Smooth muscle cell (in vitro differentiated cells): ENCODE data around the gene SIK2. TPM values are rescaled to one million over a fixed set of nuclear protein-coding genes. Genes with fewer than 3 reads are reported as not detected.

ENCODE experiments used
- DNase-seq: peaks from one replicate; lab custom pipeline; 2025; ENCODE audit not compliant: unreplicated experiment; lab: John Stamatoyannopoulos, UW
- H2AFZ ChIP-seq: fragments of 200-600 bp; sonication (generic); 2 replicates; pipeline ENCODE4 v1.6.0; 2016; ENCODE audit warnings: antibody characterized with exemption, low read depth, mild to moderate bottlenecking
- H3F3A ChIP-seq: fragments of 200-600 bp; sonication (generic); 2 replicates; pipeline ENCODE4 v1.6.0; 2017; ENCODE audit warnings: antibody characterized with exemption, low read depth
- H3K27ac ChIP-seq: fragments of 200-600 bp; sonication (generic); 2 replicates; pipeline ENCODE4 v1.5.1; 2016; ENCODE audit warnings: low read depth, mild to moderate bottlenecking
- H3K27me3 ChIP-seq: fragments of 200-600 bp; sonication (generic); 2 replicates; pipeline ENCODE4 v1.6.1; 2016; ENCODE audit warnings: low read depth, mild to moderate bottlenecking
- H3K36me3 ChIP-seq: fragments of 200-600 bp; sonication (generic); 2 replicates; pipeline ENCODE4 v1.5.1; 2016; ENCODE audit warnings: low read depth
- H3K4me1 ChIP-seq: fragments of 200-600 bp; sonication (generic); 2 replicates; pipeline ENCODE4 v1.5.1; 2016; ENCODE audit warnings: low read depth
- H3K4me2 ChIP-seq: fragments of 200-600 bp; sonication (generic); 2 replicates; pipeline ENCODE4 v1.6.0; 2016; ENCODE audit warnings: mild to moderate bottlenecking
- H3K4me3 ChIP-seq: fragments of 200-600 bp; sonication (generic); 2 replicates; pipeline ENCODE4 v1.5.1; 2016; ENCODE audit warnings: mild to moderate bottlenecking
- H3K79me2 ChIP-seq: fragments of 200-600 bp; sonication (generic); 2 replicates; pipeline ENCODE4 v1.6.0; 2016; ENCODE audit warnings: low read depth, mild to moderate bottlenecking
- H3K9ac ChIP-seq: fragments of 200-600 bp; sonication (generic); 2 replicates; pipeline ENCODE4 v1.6.0; 2016; ENCODE audit warnings: low read depth
- H3K9me3 ChIP-seq: fragments of 200-600 bp; sonication (generic); replicated peaks from 2 replicates; pipeline ENCODE4 v1.5.1; 2016; ENCODE audit warnings: low read depth
- H4K20me1 ChIP-seq: fragments of 200-600 bp; sonication (generic); 2 replicates; pipeline ENCODE4 v1.6.0; 2016; ENCODE audit warnings: low read depth
- CTCF ChIP-seq: fragments of 200-600 bp; sonication (generic); IDR thresholded peaks from 2 replicates; pipeline ENCODE4 v1.5.1; 2017; ENCODE audit warnings: borderline replicate concordance, mild to moderate bottlenecking, antibody characterized with exemption; ENCODE audit not compliant: insufficient read depth, poor library complexity, severe bottlenecking
- WGBS: methylation state at CpG from one replicate; pipeline ENCODE4 v1.1.7; 2016; ENCODE audit warnings: low lambda C conversion rate; 5-methylcytosine and 5-hydroxymethylcytosine counted together
- polyA plus RNA-seq: library from polyadenylated mRNA; unstranded; fragments of >200 nt; fragmentation: Nextera tagmentation; extraction: Ambion mirVana; gene quantifications from 2 replicates; pipeline ENCODE4 v1.2.1, GENCODE V29; 2016
- total RNA-seq: library from RNA; depleted of rRNA; stranded (reverse); fragments of >200 nt; gene quantifications from 2 replicates; pipeline ENCODE4 v1.2.3, GENCODE V29; 2014

Gene SIK2
- total and polyA plus RNA-seq, 2 experiments from 2014 or later = 1.9 to 14.1 TPM

DNA sequence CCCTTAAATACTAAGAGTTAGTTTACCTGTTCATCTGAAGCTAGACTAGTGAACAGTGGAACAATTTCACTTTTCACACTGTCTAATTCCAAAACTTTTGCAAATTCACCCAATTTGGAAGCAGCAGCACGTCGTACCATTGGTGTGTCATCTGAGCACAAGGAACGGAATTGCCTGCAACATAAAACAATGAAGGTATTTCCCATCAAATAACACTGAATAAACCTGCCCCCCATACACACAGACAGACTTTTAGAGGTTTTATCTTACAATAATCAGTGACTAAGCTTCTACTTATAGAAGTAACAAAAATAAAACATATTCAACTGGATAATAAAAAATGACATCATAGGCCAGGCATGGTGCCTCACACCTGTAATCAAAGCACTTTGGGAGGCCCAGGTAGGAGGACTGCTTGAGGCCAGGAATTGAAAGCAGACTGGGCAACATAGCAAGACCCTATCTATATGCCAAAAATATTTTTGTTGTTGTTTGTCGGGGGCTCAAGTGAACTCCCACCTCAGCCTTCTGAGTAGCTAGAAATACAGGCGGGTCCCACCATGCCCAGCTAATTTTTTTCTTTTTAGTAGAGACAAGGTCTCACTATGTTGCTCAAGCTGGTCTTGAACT, 157.6 kb downstream of the SIK2 start:
- Histone ChIP-seq H3K9ac (no peak overlapping the region), H3F3A (no peaks in the 10 kb centered on the region), H3K4me1 (peaks cover 5% of the 10 kb centered on the region), H4K20me1 (no peaks in the 10 kb centered on the region), H3K36me3 (peaks cover 17% of the 10 kb centered on the region), H3K27me3 (no peaks in the 10 kb centered on the region), H3K4me2 (no peak overlapping the region), H3K4me3 (no peak overlapping the region), H3K79me2 (peaks cover 10% of the 10 kb centered on the region), H3K27ac (no peak overlapping the region), H3K9me3 (no peaks in the 10 kb centered on the region), H2AFZ (no peak overlapping the region)
- TF ChIP-seq CTCF = no peak
- WGBS = 80% methylated on average over 5 of the region's 5 CpGs
- DNase-seq = no peak

DNA sequence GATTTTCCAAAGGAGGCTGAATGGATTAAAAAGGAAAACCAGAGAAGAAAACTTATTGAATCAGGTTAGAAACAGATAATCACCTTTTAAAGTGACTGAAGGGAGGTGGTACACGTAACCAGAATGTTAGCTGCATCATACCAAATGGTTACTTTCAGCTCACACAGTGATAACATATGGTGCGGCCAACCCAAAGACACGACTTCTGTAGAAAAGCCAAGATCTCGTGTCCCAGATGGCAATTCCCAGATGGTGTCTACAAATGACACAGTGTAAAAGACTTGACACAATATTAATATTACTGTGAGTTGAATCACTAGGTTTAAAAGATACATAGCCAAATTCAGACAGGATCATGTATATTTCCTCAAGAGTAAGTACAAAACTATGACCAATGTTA, 158.8 kb downstream of the SIK2 start:
- WGBS = 97% methylated on average over 4 of the region's 4 CpGs
- Histone ChIP-seq H3K79me2 (peaks cover 22% of the 10 kb centered on the region), H3K27me3 (no peaks in the 10 kb centered on the region), H3K9me3 (no peaks in the 10 kb centered on the region), H3K36me3 (peaks cover 17% of the 10 kb centered on the region), H3K27ac (no peak overlapping the region), H4K20me1 (no peaks in the 10 kb centered on the region), H3K9ac (no peak overlapping the region), H3K4me1 (peaks cover 10% of the 10 kb centered on the region), H3K4me2 (no peak overlapping the region), H2AFZ (no peak overlapping the region), H3F3A (no peaks in the 10 kb centered on the region), H3K4me3 (no peak overlapping the region)
- DNase-seq = no peak
- no peak for TF ChIP-seq CTCF

DNA sequence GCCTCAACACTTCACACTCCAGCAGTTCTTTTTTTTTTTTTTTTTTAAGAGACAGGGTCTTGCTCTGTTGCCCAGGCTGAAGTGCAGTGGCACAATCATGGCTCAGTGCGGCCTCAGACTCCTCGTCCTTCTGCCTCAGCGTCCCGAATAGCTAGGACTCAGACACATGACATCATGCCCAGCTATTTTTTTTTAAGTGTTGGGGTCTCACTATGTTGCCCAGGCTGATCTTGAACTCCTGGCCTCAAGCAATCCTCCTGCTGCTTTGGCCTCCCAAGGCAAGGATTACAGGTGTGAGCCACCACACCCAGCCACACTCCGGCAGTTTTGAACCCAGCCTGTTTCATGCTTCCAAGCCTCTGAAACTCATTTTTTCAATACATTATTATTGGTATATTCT, 160.3 kb downstream of the SIK2 start:
- H3K27me3 ChIP-seq = no peaks in the 10 kb centered on the region
- H3K4me2 ChIP-seq = no peak overlapping the region
- H4K20me1 ChIP-seq = no peaks in the 10 kb centered on the region
- no peak overlapping the region for H3K9ac ChIP-seq
- H3K9me3 ChIP-seq = no peaks in the 10 kb centered on the region
- H3K4me1 ChIP-seq = peaks cover 16% of the 10 kb centered on the region
- no peak for DNase-seq
- no peak overlapping the region for H3K4me3 ChIP-seq
- over 99% methylated on average over 5 of the region's 5 CpGs for WGBS
- peaks cover 17% of the 10 kb centered on the region for H3K36me3 ChIP-seq
- peaks cover 23% of the 10 kb centered on the region for H3K79me2 ChIP-seq
- H3F3A ChIP-seq = no peaks in the 10 kb centered on the region
- H3K27ac ChIP-seq = no peak overlapping the region
- TF ChIP-seq CTCF = no peak
- no peak overlapping the region for H2AFZ ChIP-seq
